ENCODE results near the gene WNT2B.

Gene WNT2B
- long read RNA-seq, partial matches to known transcripts = 0 of 1 reads
- long read RNA-seq, other reads (novel, unspliced or antisense) = 1 of 1 reads

DNA sequence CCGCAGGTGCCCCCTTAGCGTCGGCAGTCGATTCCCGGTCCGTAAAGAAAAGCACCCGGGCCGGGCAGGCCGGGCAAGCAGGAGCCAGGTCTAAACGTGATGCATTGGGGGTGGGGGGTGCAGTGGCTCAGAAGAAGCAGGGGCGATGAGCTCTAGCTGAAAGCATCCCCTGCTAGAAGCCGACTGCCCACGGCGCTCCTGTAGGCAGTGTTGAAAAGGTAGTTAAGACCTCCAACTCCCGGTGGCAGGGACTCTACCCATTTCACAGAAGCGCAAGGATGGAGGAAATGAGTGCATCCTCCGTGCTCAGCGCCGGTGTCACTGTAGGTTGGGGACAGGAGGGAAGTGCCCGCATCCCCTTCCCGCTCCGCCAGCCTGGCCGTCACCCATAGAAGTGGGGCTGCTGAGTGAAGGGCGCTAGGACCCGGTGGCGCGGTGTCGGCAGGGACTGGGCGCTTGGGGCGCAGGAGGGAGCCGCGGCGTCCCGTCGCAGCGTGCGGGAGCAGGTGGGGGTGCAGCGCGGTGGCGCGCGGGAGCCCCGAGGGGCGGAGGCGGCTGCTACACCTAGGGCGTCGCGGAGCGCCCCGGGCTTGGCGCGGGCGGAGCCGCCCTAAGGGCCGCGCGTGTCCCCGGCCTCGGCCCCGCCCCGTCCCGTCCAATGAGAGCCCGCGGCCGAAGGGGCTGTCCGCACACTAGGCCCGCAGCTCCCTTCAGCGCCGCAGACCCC, at the start of gene WNT2B:
TSS of gene WNT2B (plus strand) at position 688 of the 727 bp plus-strand sequence. CDS start 298 bp downstream, outside the sequence.
- peak; percentile 40 to 42 for DNase-seq (ENCODE audit: low read depth in 1 of 2, low spot score in 1 of 2)
- Histone ChIP-seq H3K4me3 (replicated peaks; ENCODE audit: insufficient read depth, low read length) (peak within 1 kb of the TSS; percentile 34), H3K27ac (replicated peaks) (no peak within 1 kb of the TSS), H3K27me3 (ENCODE audit: insufficient read depth, poor library complexity, severe bottlenecking) (peaks cover 46% of the 10 kb centered on the region)
- TF ChIP-seq SPI1 (IDR thresholded peaks at IDR 0.05; ENCODE audit: borderline replicate concordance, low read depth) (peak; percentile 9; the same call in 1 of the 2 replicates), GABPA (IDR thresholded peaks at IDR 0.05; ENCODE audit: low read depth) (no peak), POLR2AphosphoS5 (IDR thresholded peaks at IDR 0.05; ENCODE audit: low read depth) (no peak)
- TF ChIP-seq, protein P1, sequence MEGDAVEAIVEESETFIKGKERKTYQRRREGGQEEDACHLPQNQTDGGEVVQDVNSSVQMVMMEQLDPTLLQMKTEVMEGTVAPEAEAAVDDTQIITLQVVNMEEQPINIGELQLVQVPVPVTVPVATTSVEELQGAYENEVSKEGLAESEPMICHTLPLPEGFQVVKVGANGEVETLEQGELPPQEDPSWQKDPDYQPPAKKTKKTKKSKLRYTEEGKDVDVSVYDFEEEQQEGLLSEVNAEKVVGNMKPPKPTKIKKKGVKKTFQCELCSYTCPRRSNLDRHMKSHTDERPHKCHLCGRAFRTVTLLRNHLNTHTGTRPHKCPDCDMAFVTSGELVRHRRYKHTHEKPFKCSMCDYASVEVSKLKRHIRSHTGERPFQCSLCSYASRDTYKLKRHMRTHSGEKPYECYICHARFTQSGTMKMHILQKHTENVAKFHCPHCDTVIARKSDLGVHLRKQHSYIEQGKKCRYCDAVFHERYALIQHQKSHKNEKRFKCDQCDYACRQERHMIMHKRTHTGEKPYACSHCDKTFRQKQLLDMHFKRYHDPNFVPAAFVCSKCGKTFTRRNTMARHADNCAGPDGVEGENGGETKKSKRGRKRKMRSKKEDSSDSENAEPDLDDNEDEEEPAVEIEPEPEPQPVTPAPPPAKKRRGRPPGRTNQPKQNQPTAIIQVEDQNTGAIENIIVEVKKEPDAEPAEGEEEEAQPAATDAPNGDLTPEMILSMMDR (IDR thresholded peaks at IDR 0.05; ENCODE audit: insufficient read depth, low read length) = no peak
- TF ChIP-seq, protein P2, sequence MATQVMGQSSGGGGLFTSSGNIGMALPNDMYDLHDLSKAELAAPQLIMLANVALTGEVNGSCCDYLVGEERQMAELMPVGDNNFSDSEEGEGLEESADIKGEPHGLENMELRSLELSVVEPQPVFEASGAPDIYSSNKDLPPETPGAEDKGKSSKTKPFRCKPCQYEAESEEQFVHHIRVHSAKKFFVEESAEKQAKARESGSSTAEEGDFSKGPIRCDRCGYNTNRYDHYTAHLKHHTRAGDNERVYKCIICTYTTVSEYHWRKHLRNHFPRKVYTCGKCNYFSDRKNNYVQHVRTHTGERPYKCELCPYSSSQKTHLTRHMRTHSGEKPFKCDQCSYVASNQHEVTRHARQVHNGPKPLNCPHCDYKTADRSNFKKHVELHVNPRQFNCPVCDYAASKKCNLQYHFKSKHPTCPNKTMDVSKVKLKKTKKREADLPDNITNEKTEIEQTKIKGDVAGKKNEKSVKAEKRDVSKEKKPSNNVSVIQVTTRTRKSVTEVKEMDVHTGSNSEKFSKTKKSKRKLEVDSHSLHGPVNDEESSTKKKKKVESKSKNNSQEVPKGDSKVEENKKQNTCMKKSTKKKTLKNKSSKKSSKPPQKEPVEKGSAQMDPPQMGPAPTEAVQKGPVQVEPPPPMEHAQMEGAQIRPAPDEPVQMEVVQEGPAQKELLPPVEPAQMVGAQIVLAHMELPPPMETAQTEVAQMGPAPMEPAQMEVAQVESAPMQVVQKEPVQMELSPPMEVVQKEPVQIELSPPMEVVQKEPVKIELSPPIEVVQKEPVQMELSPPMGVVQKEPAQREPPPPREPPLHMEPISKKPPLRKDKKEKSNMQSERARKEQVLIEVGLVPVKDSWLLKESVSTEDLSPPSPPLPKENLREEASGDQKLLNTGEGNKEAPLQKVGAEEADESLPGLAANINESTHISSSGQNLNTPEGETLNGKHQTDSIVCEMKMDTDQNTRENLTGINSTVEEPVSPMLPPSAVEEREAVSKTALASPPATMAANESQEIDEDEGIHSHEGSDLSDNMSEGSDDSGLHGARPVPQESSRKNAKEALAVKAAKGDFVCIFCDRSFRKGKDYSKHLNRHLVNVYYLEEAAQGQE (IDR thresholded peaks at IDR 0.05; ENCODE audit: insufficient replicate concordance, low read depth) = no peak

DNA sequence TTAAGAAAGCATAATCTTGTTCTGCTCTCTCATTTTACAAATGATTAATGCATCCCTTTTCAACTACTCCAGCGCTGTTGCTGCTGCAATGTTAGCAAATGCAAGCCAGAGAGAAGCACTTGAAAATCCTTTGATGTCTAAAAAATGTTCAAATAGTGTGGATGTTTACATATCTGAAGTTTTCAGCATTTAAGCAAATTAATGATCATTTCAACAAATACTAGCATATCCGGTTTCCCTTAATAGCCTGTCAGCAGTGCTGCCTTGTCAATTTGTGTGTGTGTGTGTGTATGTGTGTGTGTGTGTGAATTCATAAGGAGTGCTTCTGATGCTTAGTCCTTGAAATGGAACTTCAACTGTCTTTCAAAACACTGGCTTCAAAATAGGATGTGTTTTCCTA, 48.1 kb upstream of the WNT2B start:
- DNase-seq (ENCODE audit: low read depth in 1 of 2, low spot score in 1 of 2) = no peak
- H3K27me3 ChIP-seq (ENCODE audit: insufficient read depth, poor library complexity, severe bottlenecking) = peaks cover 10% of the 10 kb centered on the region
- H3K4me3 ChIP-seq (replicated peaks; ENCODE audit: insufficient read depth, low read length) = no peak overlapping the region
- no peak overlapping the region for H3K27ac ChIP-seq (replicated peaks)
- TF ChIP-seq, protein P1 (IDR thresholded peaks at IDR 0.05; ENCODE audit: insufficient read depth, low read length) = no peak
- TF ChIP-seq POLR2AphosphoS5 (IDR thresholded peaks at IDR 0.05; ENCODE audit: low read depth) (no peak), SPI1 (IDR thresholded peaks at IDR 0.05; ENCODE audit: borderline replicate concordance, low read depth) (no peak)

DNA sequence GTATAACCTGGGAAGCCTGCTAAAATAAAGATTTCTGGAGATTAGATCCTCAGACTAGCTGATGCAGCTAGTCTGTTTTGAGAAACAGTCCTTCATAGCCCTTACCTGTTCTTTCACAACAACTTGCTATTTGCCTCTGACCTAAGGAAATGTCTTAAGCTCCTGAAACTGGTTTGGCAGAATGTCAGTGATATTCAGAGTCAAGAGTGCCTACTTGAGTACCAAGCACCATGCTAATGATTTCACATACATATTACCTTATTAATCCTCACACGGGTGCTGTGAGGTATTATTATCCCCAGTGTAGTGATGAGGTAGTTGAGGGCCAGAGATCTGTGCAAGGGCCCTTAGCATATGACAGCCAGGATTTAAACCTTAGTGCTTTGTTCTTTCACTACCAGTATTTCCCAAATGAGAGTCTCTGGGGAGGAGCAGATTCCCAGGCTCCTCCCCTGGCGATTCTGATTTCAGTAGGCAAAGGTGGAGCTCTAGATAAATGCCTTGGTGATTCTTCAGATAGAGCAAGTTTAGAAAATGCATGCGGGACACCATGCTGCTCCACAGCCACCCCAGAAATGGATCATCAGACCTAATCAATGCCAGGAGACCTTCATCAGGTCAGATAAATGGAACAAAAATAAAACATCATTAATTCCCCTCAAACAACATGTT, 47.4 kb upstream of the WNT2B start:
- H3K27me3 ChIP-seq (ENCODE audit: insufficient read depth, poor library complexity, severe bottlenecking) = peaks cover 10% of the 10 kb centered on the region
- no peak overlapping the region for H3K4me3 ChIP-seq (replicated peaks; ENCODE audit: insufficient read depth, low read length)
- no peak overlapping the region for H3K27ac ChIP-seq (replicated peaks)
- no peak for TF ChIP-seq SPI1 (IDR thresholded peaks at IDR 0.05; ENCODE audit: borderline replicate concordance, low read depth)
- TF ChIP-seq, protein P2 (IDR thresholded peaks at IDR 0.05; ENCODE audit: insufficient replicate concordance, low read depth) = no peak
- TF ChIP-seq GABPA (IDR thresholded peaks at IDR 0.05; ENCODE audit: low read depth) = no peak
- TF ChIP-seq, protein P1 (IDR thresholded peaks at IDR 0.05; ENCODE audit: insufficient read depth, low read length) = no peak
- DNase-seq (ENCODE audit: low read depth in 1 of 2, low spot score in 1 of 2) = no peak
